NCI-H446 treated with DMSO at 0.1 percent for 48 hours (cell line): ENCODE results near the gene LEMD2.

Experiments
- DNase-seq: peaks from one replicate; lab custom pipeline; 2025; lab: John Stamatoyannopoulos, UW

Gene LEMD2

GRCh38 chr6:33774774-33775173 lies 14.2 kb downstream of the LEMD2 start:
- no peak for DNase-seq

- DNase-seq = no peak
Observed at GRCh38 chr6:33772902-33773472, 15.9 kb downstream of the LEMD2 start.

GRCh38 chr6:33772082-33772830 lies 16.7 kb downstream of the LEMD2 start:
- DNase-seq = no peak

- no peak for DNase-seq
Observed at GRCh38 chr6:33771146-33772081, 17.5 kb downstream of the LEMD2 start.

- DNase-seq = no peak
Observed at GRCh38 chr6:33770833-33771145, 18.1 kb downstream of the LEMD2 start.

- no peak for DNase-seq
Observed at GRCh38 chr6:33770124-33770832, 18.7 kb downstream of the LEMD2 start.

GRCh38 chr6:33769248-33769821 lies 19.6 kb downstream of the LEMD2 start:
- DNase-seq = no peak

- DNase-seq = peak; percentile 20
Observed at GRCh38 chr6:33768644-33769120, 20.2 kb downstream of the LEMD2 start.

GRCh38 chr6:33766921-33767907 lies 21.7 kb downstream of the LEMD2 start:
- no peak for DNase-seq

GRCh38 chr6:33765368-33765767 lies 23.6 kb downstream of the LEMD2 start:
- DNase-seq = no peak

GRCh38 chr6:33764036-33764435 lies 24.9 kb downstream of the LEMD2 start:
- no peak for DNase-seq

- DNase-seq = no peak
Observed at GRCh38 chr6:33763483-33763882, 25.4 kb downstream of the LEMD2 start.

GRCh38 chr6:33762713-33763112 lies 26.2 kb downstream of the LEMD2 start:
- DNase-seq = no peak

- no peak for DNase-seq
Observed at GRCh38 chr6:33761922-33762629, 26.9 kb downstream of the LEMD2 start.

- DNase-seq = no peak
Observed at GRCh38 chr6:33761581-33761921, 27.4 kb downstream of the LEMD2 start.

- DNase-seq = no peak
Observed at GRCh38 chr6:33759887-33760629, 28.9 kb downstream of the LEMD2 start.

- DNase-seq = no peak
Observed at GRCh38 chr6:33758815-33759216, 30.1 kb downstream of the LEMD2 start.

GRCh38 chr6:33757906-33758305 lies 31.0 kb downstream of the LEMD2 start:
- no peak for DNase-seq

GRCh38 chr6:33757113-33757512 lies 31.8 kb downstream of the LEMD2 start:
- no peak for DNase-seq
